ENCODE measurements around the gene NTHL1. TPM values are rescaled to one million over a fixed set of nuclear protein-coding genes. Genes with fewer than 3 reads are reported as not detected.

NTHL1 gene
- total RNA-seq, 6 donors from 2014 or later: 17.8 to 43.6 (median 28.8) TPM

- H3K4me3 ChIP-seq: peak overlapping the region; percentile 39 to 83 (median 54)
- H3K27ac ChIP-seq: peak overlapping the region; percentile 88 to 97 (median 95)
- WGBS, 2 donors: 14 to 22% methylated on average over 22 to 31 of the region's 37 CpGs
- no peaks in the 10 kb centered on the region for H3K27me3 ChIP-seq
- peaks cover 63 to 77% (median 72%) of the 10 kb centered on the region in 4 donors for H3K4me1 ChIP-seq
- TF ChIP-seq, protein P1, sequence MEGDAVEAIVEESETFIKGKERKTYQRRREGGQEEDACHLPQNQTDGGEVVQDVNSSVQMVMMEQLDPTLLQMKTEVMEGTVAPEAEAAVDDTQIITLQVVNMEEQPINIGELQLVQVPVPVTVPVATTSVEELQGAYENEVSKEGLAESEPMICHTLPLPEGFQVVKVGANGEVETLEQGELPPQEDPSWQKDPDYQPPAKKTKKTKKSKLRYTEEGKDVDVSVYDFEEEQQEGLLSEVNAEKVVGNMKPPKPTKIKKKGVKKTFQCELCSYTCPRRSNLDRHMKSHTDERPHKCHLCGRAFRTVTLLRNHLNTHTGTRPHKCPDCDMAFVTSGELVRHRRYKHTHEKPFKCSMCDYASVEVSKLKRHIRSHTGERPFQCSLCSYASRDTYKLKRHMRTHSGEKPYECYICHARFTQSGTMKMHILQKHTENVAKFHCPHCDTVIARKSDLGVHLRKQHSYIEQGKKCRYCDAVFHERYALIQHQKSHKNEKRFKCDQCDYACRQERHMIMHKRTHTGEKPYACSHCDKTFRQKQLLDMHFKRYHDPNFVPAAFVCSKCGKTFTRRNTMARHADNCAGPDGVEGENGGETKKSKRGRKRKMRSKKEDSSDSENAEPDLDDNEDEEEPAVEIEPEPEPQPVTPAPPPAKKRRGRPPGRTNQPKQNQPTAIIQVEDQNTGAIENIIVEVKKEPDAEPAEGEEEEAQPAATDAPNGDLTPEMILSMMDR (IDR thresholded peaks at IDR 0.05): no peak
- TF ChIP-seq POLR2A (IDR thresholded peaks at IDR 0.05): peak in 1 of 4 donors; percentile 39
- TF ChIP-seq POLR2AphosphoS5 (IDR thresholded peaks at IDR 0.05): peak; percentile 61 to 85
- peak in 2 of 4 donors; percentile 37 to 54 for TF ChIP-seq EP300 (IDR thresholded peaks at IDR 0.05)
- H3K36me3 ChIP-seq: peaks cover 0 to 52% (median 11%) of the 10 kb centered on the region in 4 donors
- DNase-seq (peak; percentile 44 to 90), ATAC-seq (ENCODE audit: low FRiP score in 2 of 2) (peak; percentile 61 to 71)
- H3K9me3 ChIP-seq: no peaks in the 10 kb centered on the region
These were observed 14.4 kb downstream of the NTHL1 start for GRCh38 chr16:2033057-2033908.

- H3K27me3 ChIP-seq: no peaks in the 10 kb centered on the region
- no peaks in the 10 kb centered on the region for H3K9me3 ChIP-seq
- peak overlapping the region; percentile 88 to 97 (median 95) for H3K27ac ChIP-seq
- DNase-seq (no peak), ATAC-seq (ENCODE audit: low FRiP score in 2 of 2) (peak; percentile 13 to 39)
- peaks cover 0 to 44% (median 7%) of the 10 kb centered on the region in 4 donors for H3K36me3 ChIP-seq
- TF ChIP-seq POLR2AphosphoS5 (IDR thresholded peaks at IDR 0.05): peak in 1 of 2 donors; percentile 1
- TF ChIP-seq, protein P1 (IDR thresholded peaks at IDR 0.05): no peak
- peaks cover 63 to 76% (median 66%) of the 10 kb centered on the region in 4 donors for H3K4me1 ChIP-seq
- peak overlapping the region; percentile 18 to 83 (median 54) for H3K4me3 ChIP-seq
- WGBS, 2 donors: 53 to 55% methylated on average over 4 to 12 of the region's 15 CpGs
These were observed 15.2 kb downstream of the NTHL1 start for GRCh38 chr16:2032285-2033056.

DNA sequence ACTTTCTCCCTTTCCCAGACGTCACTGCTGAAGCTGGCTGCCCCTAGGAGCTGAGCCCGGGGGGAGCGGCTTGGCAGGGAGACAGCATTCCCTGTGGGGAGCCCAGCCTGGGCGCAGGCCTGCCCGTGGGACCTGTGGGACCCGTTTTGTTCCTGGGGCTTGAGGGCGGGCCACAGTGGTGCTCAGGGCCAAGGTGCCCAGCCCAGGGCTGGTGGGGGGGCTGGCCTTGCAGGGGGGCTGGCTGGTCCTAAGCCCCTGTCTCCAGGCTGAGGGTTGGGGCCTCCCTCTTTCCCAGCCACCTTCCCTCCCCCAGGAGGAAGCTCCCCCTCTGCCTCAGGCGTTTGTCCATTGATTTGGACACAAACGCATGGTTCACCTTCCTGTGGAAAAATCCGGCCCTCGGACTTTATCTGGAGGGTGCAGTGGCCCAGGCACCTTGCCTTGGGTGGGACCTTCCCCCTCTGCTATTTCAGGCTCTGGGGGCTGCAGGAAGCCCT is 16.5 kb downstream of the NTHL1 start:
- H3K4me3 ChIP-seq: peak overlapping the region in 3 of 4 donors; percentile 83 to 97 (median 93)
- no peaks in the 10 kb centered on the region for H3K9me3 ChIP-seq
- TF ChIP-seq POLR2A (IDR thresholded peaks at IDR 0.05) (peak in 1 of 4 donors; percentile 14), EP300 (IDR thresholded peaks at IDR 0.05) (peak in 2 of 4 donors; percentile 49 to 61), POLR2AphosphoS5 (IDR thresholded peaks at IDR 0.05) (peak; percentile 10 to 73)
- TF ChIP-seq, protein P1 (IDR thresholded peaks at IDR 0.05): no peak
- ATAC-seq (ENCODE audit: low FRiP score in 2 of 2) (no peak), DNase-seq (peak; percentile 48 to 82)
- 38 to 54% methylated on average over 6 to 7 of the region's 11 CpGs for WGBS, 2 donors
- H3K27ac ChIP-seq: peak overlapping the region; percentile 88 to 97 (median 95)
- H3K27me3 ChIP-seq: no peaks in the 10 kb centered on the region
- peaks cover 0 to 31% (median 2%) of the 10 kb centered on the region in 4 donors for H3K36me3 ChIP-seq
- peaks cover 55 to 74% (median 57%) of the 10 kb centered on the region in 4 donors for H3K4me1 ChIP-seq

- DNase-seq: no peak
- Histone ChIP-seq H3K4me3 (peak overlapping the region; percentile 16 to 97 (median 88)), H3K9me3 (no peaks in the 10 kb centered on the region), H3K4me1 (peaks cover 55 to 74% (median 57%) of the 10 kb centered on the region in 4 donors), H3K36me3 (peaks cover 0 to 20% (median 0%) of the 10 kb centered on the region in 4 donors), H3K27me3 (no peaks in the 10 kb centered on the region), H3K27ac (peak overlapping the region; percentile 72 to 97 (median 92))
- no peak for ATAC-seq (ENCODE audit: low FRiP score in 2 of 2)
- TF ChIP-seq POLR2A (IDR thresholded peaks at IDR 0.05) (no peak), POLR2AphosphoS5 (IDR thresholded peaks at IDR 0.05) (no peak), EP300 (IDR thresholded peaks at IDR 0.05) (no peak)
- TF ChIP-seq, protein P1 (IDR thresholded peaks at IDR 0.05): no peak
- 64 to 94% methylated on average over 6 to 10 of the region's 11 CpGs for WGBS, 2 donors
These were observed 17.6 kb downstream of the NTHL1 start for GRCh38 chr16:2030036-2030435.
